K562 (cell line): ENCODE data around the gene PDE11A. TPM values are rescaled to one million over a fixed set of nuclear protein-coding genes. Genes with fewer than 3 reads are reported as not detected.
A peak's percentile ranks its signal among the peaks of the same experiment; 100 is the strongest.

Experiments used
- HEY1 ChIP-seq: fragments of 250-450 bp; sonication (Bioruptor Pico); IDR thresholded peaks from 2 replicates; pipeline ENCODE4 v1.5.0; 2020; ENCODE audit warnings: mild to moderate bottlenecking, moderate library complexity, borderline replicate concordance
- ID3 ChIP-seq, 2 experiments: fragments of 250-450 bp in 1 of 2; fragments of 450-650 bp in 1 of 2; sonication (Bioruptor Pico) in 1 of 2; IDR thresholded peaks; 2 replicates each; pipeline versions ENCODE4 v1.6.1 to v1.8.0; 2016 to 2021; ENCODE audit warnings: mild to moderate bottlenecking in 2 of 2, moderate library complexity in 2 of 2, missing compliant biosample characterization in 1 of 2, missing genetic modification characterization in 1 of 2
- KHSRP ChIP-seq: fragments of 450-650 bp; IDR thresholded peaks from 2 replicates; pipeline ENCODE4 v1.6.1; 2017
- KLF1 ChIP-seq: fragments of 450-650 bp; IDR thresholded peaks from 2 replicates; pipeline ENCODE4 v1.6.1; 2016; ENCODE audit warnings: missing genetic modification characterization, missing compliant biosample characterization
- MAZ ChIP-seq, 2 experiments: fragments of 450-650 bp in 1 of 2; sonication (generic) in 1 of 2; formaldehyde crosslinking; IDR thresholded peaks in 1 of 2; conservative IDR thresholded peaks in 1 of 2; 2 replicates each; pipeline versions ENCODE4 v1.4.0 to v1.5.0; 2020; ENCODE audit warnings: mild to moderate bottlenecking in 1 of 2, missing genetic modification reagents in 1 of 2
- MLX ChIP-seq, 2 experiments: fragments of 450-650 bp in 1 of 2; sonication (generic) in 1 of 2; formaldehyde crosslinking; conservative IDR thresholded peaks; 2 replicates each; pipeline versions ENCODE4 v1.4.0 to v1.8.1; 2020 to 2022; ENCODE audit warnings: mild to moderate bottlenecking in 1 of 2, missing genetic modification reagents in 1 of 2
- MNT ChIP-seq, 2 experiments: fragments of 450-650 bp; conservative IDR thresholded peaks; 2 replicates each; pipeline ENCODE4 v1.6.1; 2017; ENCODE audit warnings: mild to moderate bottlenecking in 2 of 2, moderate library complexity in 2 of 2
- MYNN ChIP-seq, 2 experiments: sonication (generic); formaldehyde crosslinking in 1 of 2; IDR thresholded peaks; 2 replicates each; pipeline versions ENCODE4 v1.5.0 to v1.6.1; 2016 to 2020; ENCODE audit warnings: antibody characterized with exemption in 1 of 2, missing genetic modification reagents in 1 of 2
- PATZ1 ChIP-seq: fragments of 250-450 bp; sonication (Bioruptor Pico); IDR thresholded peaks from 2 replicates; pipeline ENCODE4 v1.5.0; 2020; ENCODE audit warnings: mild to moderate bottlenecking, borderline replicate concordance
- PRMT5 ChIP-seq: sonication (generic); formaldehyde crosslinking; IDR thresholded peaks from 2 replicates; pipeline ENCODE4 v1.5.0; 2020; ENCODE audit warnings: missing genetic modification reagents
- SLC30A9 ChIP-seq: fragments of 250-450 bp; sonication (Bioruptor Pico); IDR thresholded peaks from 2 replicates; pipeline ENCODE4 v1.8.0; 2022; ENCODE audit warnings: mild to moderate bottlenecking, moderate library complexity
- TCF15 ChIP-seq: fragments of 250-450 bp; sonication (Bioruptor Pico); IDR thresholded peaks from 2 replicates; pipeline ENCODE4 v1.8.0; 2022; ENCODE audit warnings: moderate library complexity, mild to moderate bottlenecking, inconsistent platforms
- USF1 ChIP-seq: sonication (generic); formaldehyde crosslinking; IDR thresholded peaks from 2 replicates; pipeline ENCODE4 v1.9.0; 2022; ENCODE audit warnings: mild to moderate bottlenecking, missing genetic modification reagents
- ZNF274 ChIP-seq: IDR thresholded peaks from 2 replicates; pipeline ENCODE4 v1.6.1; 2011; ENCODE audit warnings: low read depth, mild to moderate bottlenecking, low read length, moderate library complexity, borderline replicate concordance
- ZNF3 ChIP-seq: fragments of 250-450 bp; sonication (Bioruptor Pico); IDR thresholded peaks from 2 replicates; pipeline ENCODE4 v1.5.0; 2021; ENCODE audit warnings: mild to moderate bottlenecking, moderate library complexity
- ZNF431 ChIP-seq: sonication (generic); formaldehyde crosslinking; IDR thresholded peaks from 2 replicates; pipeline ENCODE4 v1.8.0; 2022; ENCODE audit warnings: mild to moderate bottlenecking, missing genetic modification reagents
- ZNF444 ChIP-seq: fragments of 250-450 bp; sonication (Bioruptor Pico); IDR thresholded peaks from 2 replicates; pipeline ENCODE4 v1.4.0; 2020; ENCODE audit warnings: mild to moderate bottlenecking, moderate library complexity
- ZNF57 ChIP-seq: fragments of 450-650 bp; formaldehyde crosslinking; IDR thresholded peaks from 2 replicates; pipeline ENCODE4 v1.4.0; 2020; ENCODE audit warnings: mild to moderate bottlenecking, moderate library complexity
- ZZZ3 ChIP-seq: fragments of 450-650 bp; IDR thresholded peaks from 2 replicates; pipeline ENCODE4 v1.6.1; 2016; ENCODE audit warnings: antibody characterized with exemption, mild to moderate bottlenecking, moderate library complexity
- polyA plus RNA-seq, 8 experiments: library from polyadenylated mRNA; depleted of rRNA in 4 of 8; stranded (reverse) in 5 of 8; unstranded in 3 of 8; fragments of >200 nt; fragmentation: Nextera tagmentation in 2 of 8; fragmentation: Illumina TruSeq in 1 of 8; extraction: Ambion mirVana in 2 of 8; extraction: Trizol in 1 of 8; gene quantifications; 2 replicates each; pipeline versions ENCODE4 v1.2.1 to v1.2.3, GENCODE V29; 2011 to 2014; ENCODE audit warnings: inconsistent platforms in 1 of 8, missing spikeins in 1 of 8
- total RNA-seq, 7 experiments: library from RNA; depleted of rRNA in 6 of 7; stranded (reverse); fragments of >200 nt in 6 of 7; fragmentation: Illumina TruSeq in 2 of 7; extraction: Trizol in 2 of 7; gene quantifications; 2 replicates each; pipeline versions ENCODE4 v1.2.1 to v1.2.3, GENCODE V29; 2011 to 2021; ENCODE audit warnings: low replicate concordance in 1 of 7

Gene PDE11A
- total and polyA plus RNA-seq, 9 of the 15 experiments (the other 6 are each of a cell fraction or from before 2014, with no cell fraction given): 3.2 to 22.1 (median 5.7) TPM

- TF ChIP-seq PATZ1 (no peak), TCF15 (CRISPR knock-in tag) (no peak), ZNF431 (CRISPR knock-in tag) (no peak), MAZ (CRISPR knock-in tag; conservative IDR thresholded peaks at IDR 0.05 in 1 of 2, IDR thresholded peaks at IDR 0.05 in 1 of 2) (no peak), ZNF57 (CRISPR knock-in tag) (no peak), ZZZ3 (no peak), USF1 (CRISPR knock-in tag) (no peak), ZNF444 (CRISPR knock-in tag) (no peak), MLX (CRISPR knock-in tag; conservative IDR thresholded peaks at IDR 0.05) (no peak), MNT (conservative IDR thresholded peaks at IDR 0.05) (no peak), ID3 (CRISPR knock-in tag; IDR thresholded peaks at IDR 0.05) (no peak), ID3 (tag; IDR thresholded peaks at IDR 0.05) (no peak), SLC30A9 (no peak), PRMT5 (no peak), KLF1 (tag) (no peak), ZNF3 (no peak), ZNF274 (no peak), KHSRP (no peak), MYNN (IDR thresholded peaks at IDR 0.05) (0 out of 2 replicates have a peak, but pooled peaks have one; percentile 46), MYNN (CRISPR knock-in tag; IDR thresholded peaks at IDR 0.05) (no peak), HEY1 (CRISPR knock-in tag) (no peak)
These were observed 347.9 kb downstream of the PDE11A start (continued) for GRCh38 chr2:177724398-177725287.
